GM06990 (cell line): ENCODE results near the gene GRK7.

Experiments used
- DNase-seq: peaks from one replicate; pipeline ENCODE4 v3.0.0-alpha.2; 2011; ENCODE audit not compliant: insufficient read length; ENCODE audit errors: extremely low read depth
- H3K27me3 ChIP-seq: replicated peaks from 2 replicates; pipeline ENCODE4 v1.6.0; 2011; ENCODE audit warnings: low read length; ENCODE audit not compliant: control insufficient read depth, insufficient read depth
- H3K36me3 ChIP-seq: 2 replicates; pipeline ENCODE4 v1.5.1; 2011; ENCODE audit warnings: low read length; ENCODE audit not compliant: control insufficient read depth, insufficient read depth
- H3K4me3 ChIP-seq: replicated peaks from 2 replicates; pipeline ENCODE4 v1.5.1; 2011; ENCODE audit warnings: low read depth, mild to moderate bottlenecking, control low read depth, low read length
- TF ChIP-seq, protein P1 (sequence below): IDR thresholded peaks from 2 replicates; pipeline ENCODE4 v1.5.1; 2011; ENCODE audit warnings: low read length, control low read depth, mild to moderate bottlenecking, inconsistent platforms; ENCODE audit not compliant: insufficient read depth, poor library complexity, severe bottlenecking

The GRK7 gene

DNA sequence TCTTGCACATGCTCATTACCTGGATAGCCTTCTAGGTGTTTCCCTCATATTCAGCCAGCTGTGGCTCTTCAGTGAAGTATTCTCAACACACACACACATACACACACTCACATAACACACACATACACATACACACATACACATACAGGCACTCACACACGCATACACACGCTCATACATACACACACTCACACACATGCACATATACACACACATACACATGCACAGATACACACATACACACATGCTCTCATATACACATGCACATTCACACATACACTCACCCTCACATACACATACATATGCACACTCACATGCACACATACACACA lies 41.2 kb downstream of the GRK7 start:
- TF ChIP-seq, protein P1, sequence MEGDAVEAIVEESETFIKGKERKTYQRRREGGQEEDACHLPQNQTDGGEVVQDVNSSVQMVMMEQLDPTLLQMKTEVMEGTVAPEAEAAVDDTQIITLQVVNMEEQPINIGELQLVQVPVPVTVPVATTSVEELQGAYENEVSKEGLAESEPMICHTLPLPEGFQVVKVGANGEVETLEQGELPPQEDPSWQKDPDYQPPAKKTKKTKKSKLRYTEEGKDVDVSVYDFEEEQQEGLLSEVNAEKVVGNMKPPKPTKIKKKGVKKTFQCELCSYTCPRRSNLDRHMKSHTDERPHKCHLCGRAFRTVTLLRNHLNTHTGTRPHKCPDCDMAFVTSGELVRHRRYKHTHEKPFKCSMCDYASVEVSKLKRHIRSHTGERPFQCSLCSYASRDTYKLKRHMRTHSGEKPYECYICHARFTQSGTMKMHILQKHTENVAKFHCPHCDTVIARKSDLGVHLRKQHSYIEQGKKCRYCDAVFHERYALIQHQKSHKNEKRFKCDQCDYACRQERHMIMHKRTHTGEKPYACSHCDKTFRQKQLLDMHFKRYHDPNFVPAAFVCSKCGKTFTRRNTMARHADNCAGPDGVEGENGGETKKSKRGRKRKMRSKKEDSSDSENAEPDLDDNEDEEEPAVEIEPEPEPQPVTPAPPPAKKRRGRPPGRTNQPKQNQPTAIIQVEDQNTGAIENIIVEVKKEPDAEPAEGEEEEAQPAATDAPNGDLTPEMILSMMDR = no peak
- no peak for DNase-seq
- H3K4me3 ChIP-seq = no peak overlapping the region
- no peaks in the 10 kb centered on the region for H3K27me3 ChIP-seq
- no peaks in the 10 kb centered on the region for H3K36me3 ChIP-seq

DNA sequence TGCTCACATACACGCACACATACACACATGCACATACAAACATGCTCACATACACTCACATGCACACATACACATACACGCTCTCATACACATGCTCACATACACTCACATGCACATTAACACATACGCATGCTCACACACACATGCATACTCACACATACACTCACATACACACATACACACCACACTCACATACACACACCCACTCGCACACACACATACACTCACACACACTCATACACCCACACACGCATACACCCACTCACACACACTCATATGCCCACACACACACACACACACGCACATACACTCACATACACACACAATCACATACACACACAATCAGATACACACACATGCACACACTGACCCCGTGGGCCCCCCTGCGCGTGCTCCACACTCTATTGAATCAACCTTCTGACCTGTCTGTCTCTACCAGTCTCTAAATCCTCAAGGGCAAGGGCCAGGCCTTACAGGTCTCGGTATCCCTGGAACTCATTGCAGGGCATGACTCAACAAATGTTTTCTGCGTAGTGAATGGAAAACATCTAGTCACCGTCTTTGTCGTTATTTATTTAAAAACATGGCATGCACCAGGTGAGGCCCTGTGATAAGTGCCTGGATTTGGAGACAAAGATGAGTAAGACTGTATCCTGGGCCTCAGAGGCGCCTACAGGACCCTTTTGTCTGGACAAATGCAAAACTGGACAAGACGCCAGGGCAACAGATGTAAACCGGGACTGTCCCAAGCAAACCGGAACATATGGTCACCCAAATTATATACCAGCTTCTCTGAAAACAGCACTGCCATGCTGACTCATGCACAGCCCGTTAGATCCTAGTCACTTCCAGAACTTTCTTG lies 41.8 kb downstream of the GRK7 start:
- TF ChIP-seq, protein P1 = no peak
- Histone ChIP-seq H3K27me3 (no peaks in the 10 kb centered on the region), H3K4me3 (no peak overlapping the region), H3K36me3 (no peaks in the 10 kb centered on the region)
- DNase-seq = no peak

DNA sequence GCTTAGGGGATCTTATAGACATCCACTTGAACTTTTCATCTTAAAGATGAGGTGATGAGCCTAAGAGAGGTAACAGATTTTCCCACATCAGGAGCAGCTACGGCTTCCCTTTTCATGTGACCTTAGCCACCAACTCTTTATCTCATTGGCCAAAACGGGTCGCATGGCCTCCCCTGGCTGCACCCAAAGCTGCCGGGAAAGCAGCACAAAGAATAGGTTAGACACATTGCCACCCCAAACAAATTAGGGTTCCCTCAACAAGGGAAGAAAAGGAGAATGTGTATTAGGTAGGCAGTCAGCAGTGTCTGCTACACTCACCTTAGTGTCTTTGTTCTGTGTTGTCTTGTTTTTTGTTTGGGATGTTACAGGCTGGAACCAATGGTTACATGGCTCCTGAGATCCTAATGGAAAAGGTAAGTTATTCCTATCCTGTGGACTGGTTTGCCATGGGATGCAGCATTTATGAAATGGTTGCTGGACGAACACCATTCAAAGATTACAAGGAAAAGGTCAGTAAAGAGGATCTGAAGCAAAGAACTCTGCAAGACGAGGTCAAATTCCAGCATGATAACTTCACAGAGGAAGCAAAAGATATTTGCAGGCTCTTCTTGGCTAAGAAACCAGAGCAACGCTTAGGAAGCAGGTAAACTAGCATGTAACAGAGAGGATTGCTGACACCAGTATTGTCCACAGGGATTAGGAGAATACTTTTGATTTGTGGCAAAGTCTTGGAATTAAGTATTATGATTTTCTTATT lies 44.2 kb downstream of the GRK7 start:
- Histone ChIP-seq H3K36me3 (no peaks in the 10 kb centered on the region), H3K4me3 (no peak overlapping the region), H3K27me3 (no peaks in the 10 kb centered on the region)
- TF ChIP-seq, protein P1 = no peak
- DNase-seq = no peak

DNA sequence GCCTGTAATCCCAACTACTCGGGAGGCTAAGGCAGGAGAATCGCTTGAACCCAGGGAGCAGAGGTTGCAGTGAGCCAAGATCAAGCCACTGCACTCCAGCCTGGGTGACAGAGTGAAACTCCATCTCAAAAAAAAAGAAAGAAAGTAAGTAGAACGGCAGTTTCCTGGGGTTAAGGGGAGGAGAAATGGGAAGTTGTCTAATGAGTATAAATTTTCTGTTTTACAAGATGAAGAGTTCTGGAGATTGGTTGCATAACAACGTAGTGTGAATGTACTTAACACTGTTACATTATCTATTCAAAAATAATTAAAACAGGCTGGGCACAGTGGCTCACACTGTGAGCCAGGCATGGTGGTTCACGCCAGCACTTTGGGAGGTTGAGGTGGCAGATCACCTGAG lies 45.4 kb downstream of the GRK7 start:
- H3K36me3 ChIP-seq = no peaks in the 10 kb centered on the region
- TF ChIP-seq, protein P1 = no peak
- no peak overlapping the region for H3K4me3 ChIP-seq
- H3K27me3 ChIP-seq = no peaks in the 10 kb centered on the region; the same call in 1 of the 2 replicates
- DNase-seq = no peak

DNA sequence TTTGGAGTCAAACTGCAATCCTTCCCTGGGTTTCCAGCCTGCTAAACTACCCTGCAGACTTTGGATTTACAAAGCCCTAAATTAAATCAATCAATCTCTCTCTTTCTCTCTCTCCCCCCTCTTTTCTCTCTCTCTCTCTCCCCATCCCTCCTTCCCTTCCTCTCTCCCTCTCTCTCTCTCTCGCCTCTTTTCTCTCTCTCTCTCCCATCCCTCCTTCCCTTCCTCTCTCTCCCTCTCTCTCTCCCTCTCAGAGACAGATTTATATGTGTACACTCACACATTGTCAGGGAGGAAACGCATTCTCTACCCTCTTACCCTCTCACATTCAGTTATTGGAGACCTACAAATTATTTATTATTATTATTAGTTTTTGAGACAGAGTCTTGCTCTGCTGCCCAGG lies 47.0 kb downstream of the GRK7 start:
- no peak overlapping the region for H3K4me3 ChIP-seq
- no peak for DNase-seq
- TF ChIP-seq, protein P1 = no peak
- H3K36me3 ChIP-seq = no peaks in the 10 kb centered on the region
- H3K27me3 ChIP-seq = no peaks in the 10 kb centered on the region; the same call in 1 of the 2 replicates
